GM13976 (cell line): ENCODE data around the gene CD2.
"Not testable (repeated sequence)": the region's sequence is repeated elsewhere in the genome, so short reads cannot be mapped to it uniquely, and the experiment has no call there.

Experiments
- DNase-seq: peaks from one replicate; pipeline ENCODE4 v3.0.0; 2012; ENCODE audit warnings: low spot score
- CTCF ChIP-seq: IDR thresholded peaks from 2 replicates; pipeline ENCODE4 v1.5.1; 2012; ENCODE audit warnings: borderline replicate concordance, mild to moderate bottlenecking; ENCODE audit not compliant: insufficient read depth; ENCODE audit errors: extremely low read depth, missing control alignments, control extremely low read depth
- in situ Hi-C: fragments of 300-500 bp; cut with MboI; formaldehyde crosslinking; loops from one replicate; pipeline ENCODE4 v1.12.0; 2022; ENCODE audit warnings: low sequenced_read_pairs, mixed read lengths, inconsistent platforms; ENCODE audit not compliant: unreplicated experiment

Gene CD2

DNA sequence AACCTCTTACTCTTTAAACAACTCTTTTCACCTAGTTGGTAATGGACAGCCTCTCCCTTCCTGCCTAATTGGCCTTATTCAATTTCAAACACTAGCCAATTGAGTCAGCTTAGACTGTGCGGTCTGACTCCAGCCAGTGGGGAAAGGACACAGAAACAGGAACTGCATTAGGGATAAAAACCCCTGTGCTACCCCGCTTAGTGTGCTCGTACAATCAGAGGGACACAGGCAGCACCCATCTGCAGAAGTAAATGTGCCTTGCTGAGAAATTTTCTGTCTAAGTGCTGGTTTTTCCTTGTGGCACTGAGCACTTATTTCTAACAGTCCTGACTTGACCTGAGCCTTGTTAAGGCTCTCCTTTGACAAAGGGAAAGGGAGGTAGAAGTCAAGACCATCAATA is 6.0 kb upstream of the CD2 start:
- no peak for DNase-seq
- no peak for TF ChIP-seq CTCF
- in situ Hi-C loops, result no loop called here

- DNase-seq, result no peak
- in situ Hi-C loops, result no loop called here
- TF ChIP-seq CTCF, result no peak
Observed at GRCh38 chr1:116751146-116751545, 3.1 kb upstream of the CD2 start.

DNA sequence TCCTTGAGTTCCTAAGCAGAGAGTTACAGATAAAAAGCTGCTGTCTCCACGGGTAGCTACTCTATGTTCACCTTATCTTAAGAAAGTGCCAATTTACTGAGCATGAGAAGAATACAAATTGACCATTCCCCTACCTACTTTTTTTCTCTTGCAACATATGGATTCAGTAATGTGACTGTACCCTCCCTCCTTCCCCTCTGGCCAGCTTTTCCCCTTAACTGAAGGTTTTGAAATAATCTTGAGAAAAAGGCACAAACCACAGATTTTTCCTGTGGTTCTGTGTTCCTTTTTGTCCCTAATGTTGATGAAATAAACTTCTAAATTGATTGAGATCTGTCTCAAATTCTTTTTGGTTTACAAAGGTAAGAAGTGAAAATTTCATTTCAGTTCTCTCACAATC is 2.6 kb upstream of the CD2 start:
- TF ChIP-seq CTCF, result no peak
- in situ Hi-C loops, result no loop called here
- no peak for DNase-seq

DNA sequence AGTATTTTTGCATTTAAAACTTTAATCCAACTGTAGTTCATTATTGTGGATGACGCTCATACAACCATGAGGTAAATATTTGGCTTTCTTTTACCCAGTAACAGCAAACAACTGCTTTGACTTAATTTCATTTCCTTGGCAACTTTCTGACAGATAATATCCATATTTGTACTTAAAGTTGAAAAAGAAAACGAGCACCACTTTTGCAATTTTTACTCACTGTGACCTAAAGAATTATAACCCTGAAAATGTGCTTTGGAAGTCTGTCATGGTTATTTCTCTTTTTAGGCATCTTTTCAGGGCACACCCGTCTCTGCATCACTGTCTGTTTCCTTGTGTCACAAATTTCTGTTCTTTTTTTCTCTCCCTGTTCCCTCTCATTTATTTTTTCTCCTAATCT is 918 bp upstream of the CD2 start:
- no peak for TF ChIP-seq CTCF
- in situ Hi-C loops, result no loop called here
- no peak for DNase-seq

- in situ Hi-C loops, result no loop called here
- DNase-seq, result no peak
- no peak for TF ChIP-seq CTCF
Observed at GRCh38 chr1:116755066-116755465, 836 bp downstream of the CD2 start.

GRCh38 chr1:116755681-116756080 is 1.5 kb downstream of the CD2 start:
- no peak for DNase-seq
- no peak for TF ChIP-seq CTCF
- in situ Hi-C loops, result no loop called here

DNA sequence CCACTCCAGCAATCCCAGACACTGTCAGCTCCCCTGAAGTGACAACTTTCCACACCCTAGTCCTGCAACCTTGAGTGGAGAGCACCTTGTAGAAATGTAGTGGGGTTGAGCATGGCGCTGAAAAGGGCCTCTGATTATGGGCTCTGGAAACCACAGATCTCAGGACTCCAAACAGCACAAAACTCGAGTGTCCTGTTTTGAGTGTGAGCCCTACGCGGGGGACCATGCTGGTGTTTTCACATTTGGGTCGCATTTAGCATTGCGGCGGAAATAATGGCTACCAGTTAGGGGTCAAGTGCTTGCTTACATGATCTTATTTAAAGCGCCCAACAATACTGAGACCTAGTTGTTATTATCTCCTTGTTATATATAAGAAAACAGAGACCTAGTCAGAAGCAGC is 1.9 kb downstream of the CD2 start:
- in situ Hi-C loops, DNase-seq: not testable (repeated sequence)

DNA sequence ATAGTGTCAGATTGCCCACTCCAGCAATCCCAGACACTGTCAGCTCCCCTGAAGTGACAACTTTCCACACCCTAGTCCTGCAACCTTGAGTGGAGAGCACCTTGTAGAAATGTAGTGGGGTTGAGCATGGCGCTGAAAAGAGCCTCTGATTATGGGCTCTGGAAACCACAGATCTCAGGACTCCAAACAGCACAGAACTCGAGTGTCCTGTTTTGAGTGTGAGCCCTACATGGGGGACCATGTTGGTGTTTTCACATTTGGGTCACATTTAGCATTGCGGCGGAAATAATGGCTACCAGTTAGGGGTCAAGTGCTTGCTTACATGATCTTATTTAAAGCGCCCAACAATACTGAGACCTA is 4.2 kb downstream of the CD2 start:
- DNase-seq, in situ Hi-C loops: not testable (repeated sequence)
